Activated naive CD8-positive, alpha-beta T cell treated with anti-CD3 and anti-CD28 coated beads, Interleukin-2, amount 10 ng/mL, durations not matched to agents 7 days and 5 days (primary cell): ENCODE data around the gene CUEDC2. TPM values are rescaled to one million over a fixed set of nuclear protein-coding genes. Genes with fewer than 3 reads are reported as not detected.

Experiments used
- ATAC-seq: fragments of 150-1000 bp; cut with Tn5 transposase; one replicate; pipeline ENCODE4 v1.10.0; 2021; ENCODE audit warnings: low read depth, moderate library complexity
- POLR2A ChIA-PET: fragments of 350-600 bp; sonication (Branson Sonifier 250); formaldehyde crosslinking; loops from one replicate; lab custom pipeline; 2021; ENCODE audit warnings: antibody characterized with exemption; lab: Charles Lee
- DNase-seq: peaks from one replicate; pipeline ENCODE4 v3.0.0; 2021
- H3K27ac Mint-ChIP-seq: one replicate; pipeline ENCODE4 v1.8.0; 2022; ENCODE audit warnings: mild to moderate bottlenecking, mixed read lengths
- H3K27me3 Mint-ChIP-seq: one replicate; pipeline ENCODE4 v1.8.0; 2022; ENCODE audit warnings: mild to moderate bottlenecking, moderate library complexity, mixed read lengths
- H3K36me3 Mint-ChIP-seq: one replicate; pipeline ENCODE4 v1.8.0; 2021; ENCODE audit warnings: mild to moderate bottlenecking, mixed read lengths
- H3K4me1 Mint-ChIP-seq: one replicate; pipeline ENCODE4 v1.8.0; 2021; ENCODE audit warnings: mixed read lengths
- H3K4me3 Mint-ChIP-seq: one replicate; pipeline ENCODE4 v1.8.0; 2022; ENCODE audit warnings: mild to moderate bottlenecking, moderate library complexity, mixed read lengths
- H3K9me3 Mint-ChIP-seq: one replicate; pipeline ENCODE4 v1.8.0; 2021; ENCODE audit warnings: mixed read lengths
- total RNA-seq, 2 experiments: library from RNA; stranded (reverse); gene quantifications; one replicate each; pipeline ENCODE4 v1.2.3, GENCODE V29; 2021

CUEDC2 gene
- total RNA-seq, 2 experiments from 2014 or later, result 68.6 to 70.3 TPM

DNA sequence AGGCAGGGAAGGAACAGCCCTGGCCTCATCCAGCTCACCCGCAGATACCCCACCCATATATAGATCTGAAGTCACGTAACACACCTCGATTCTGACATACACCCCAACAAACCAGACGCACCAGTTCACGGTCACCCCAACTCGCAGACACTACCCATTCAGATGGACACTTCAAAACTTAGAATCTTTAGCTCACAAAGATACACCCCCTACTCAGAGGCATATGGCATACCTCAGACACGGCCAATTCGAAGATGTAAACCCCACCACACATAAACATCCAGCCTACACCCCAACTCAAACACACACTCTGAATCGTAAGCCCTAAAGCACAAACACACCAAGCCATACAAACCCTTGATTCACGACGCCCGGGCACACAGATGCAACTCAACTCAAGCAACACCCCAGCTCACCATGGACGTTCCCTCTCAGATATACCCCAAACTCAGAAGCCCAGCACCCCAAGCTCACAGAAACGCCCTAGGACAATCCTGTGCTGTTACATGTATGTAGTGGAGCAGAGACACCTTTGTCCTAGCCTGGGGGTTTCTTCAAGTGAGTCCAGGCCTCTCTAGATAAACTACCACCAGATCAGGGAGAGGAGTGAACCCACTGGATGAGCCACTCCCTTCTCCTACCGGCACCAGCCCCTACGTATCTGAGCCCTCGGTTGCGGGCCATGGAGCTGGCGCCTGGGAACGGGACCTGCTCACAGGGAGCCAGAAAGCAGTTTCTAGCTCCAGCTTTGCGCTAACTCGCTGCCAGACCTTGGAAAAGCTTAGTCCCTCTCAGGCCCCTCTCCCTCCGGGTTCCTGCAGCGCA lies 22.6 kb downstream of the CUEDC2 start:
- peaks cover 23% of the 10 kb centered on the region for H3K4me1 Mint-ChIP-seq
- peak overlapping the region; percentile 11 for H3K27ac Mint-ChIP-seq
- H3K4me3 Mint-ChIP-seq, result peak overlapping the region; percentile 74
- DNase-seq (peak; percentile 34), ATAC-seq (no peak)
- no peaks in the 10 kb centered on the region for H3K36me3 Mint-ChIP-seq
- POLR2A ChIA-PET, result interaction anchor here (1.0 to 3.4 kb wide), 4 partner anchors 11 to 23 kb away, joined by 3 to 20 read pairs (median 6); partner anchors contain the start of genes CUEDC2 and FBXL15
- no peaks in the 10 kb centered on the region for H3K9me3 Mint-ChIP-seq
- H3K27me3 Mint-ChIP-seq, result peaks cover 35% of the 10 kb centered on the region

DNA sequence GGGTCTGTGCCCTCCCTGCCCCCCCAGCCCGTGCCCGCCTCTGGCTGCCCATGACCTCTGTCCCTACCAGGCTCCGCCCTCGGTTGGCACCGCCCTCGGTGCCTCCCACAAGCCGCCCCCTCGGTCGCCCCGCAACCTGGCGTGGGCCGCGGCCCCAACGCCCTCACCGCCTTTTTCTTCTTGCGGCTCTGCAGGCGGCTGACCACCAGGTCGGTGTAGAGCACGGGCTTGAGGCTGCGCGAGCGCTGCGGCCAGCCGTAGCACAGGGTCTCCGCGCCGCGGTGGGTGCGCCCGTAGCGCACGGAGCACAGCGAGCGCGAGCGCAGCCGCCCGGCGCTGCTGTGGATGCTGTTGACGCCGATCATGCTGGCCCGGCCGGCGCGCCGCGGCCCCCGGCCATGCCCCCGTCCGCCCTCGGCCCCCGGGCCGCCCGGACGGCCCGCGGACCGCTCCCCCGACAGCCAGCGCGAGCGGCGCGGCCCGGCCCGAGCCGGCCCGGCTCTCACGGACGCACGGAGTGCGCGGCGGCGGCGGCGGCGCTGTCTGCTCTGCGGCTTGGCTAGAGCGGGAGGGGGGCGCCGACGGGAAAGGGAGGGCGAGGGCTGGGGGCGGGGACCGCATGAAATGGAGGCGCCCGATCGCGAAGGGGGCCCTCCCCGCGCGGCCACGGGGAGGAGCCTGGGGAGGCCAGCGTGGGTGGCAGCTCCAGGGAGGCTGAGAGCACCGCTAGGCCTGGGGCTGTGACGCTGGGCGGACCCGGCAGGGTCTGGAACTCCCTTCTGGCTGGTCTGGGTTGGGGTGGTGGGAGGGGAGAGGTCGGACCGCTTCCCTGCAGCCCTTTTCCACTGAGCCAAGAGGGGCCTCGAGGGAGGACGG lies 23.4 kb downstream of the CUEDC2 start:
- peaks cover 29% of the 10 kb centered on the region for H3K27me3 Mint-ChIP-seq
- POLR2A ChIA-PET, result interaction anchor here (1.0 to 3.4 kb wide), 4 partner anchors 10 to 24 kb away, joined by 3 to 20 read pairs (median 6); partner anchors contain the start of genes CUEDC2 and FBXL15
- H3K4me1 Mint-ChIP-seq, result peaks cover 23% of the 10 kb centered on the region
- no peaks in the 10 kb centered on the region for H3K36me3 Mint-ChIP-seq
- no peak overlapping the region for H3K27ac Mint-ChIP-seq
- peak; percentile 59 for ATAC-seq
- peak overlapping the region; percentile 74 for H3K4me3 Mint-ChIP-seq
- peak; percentile 72 for DNase-seq
- no peaks in the 10 kb centered on the region for H3K9me3 Mint-ChIP-seq

DNA sequence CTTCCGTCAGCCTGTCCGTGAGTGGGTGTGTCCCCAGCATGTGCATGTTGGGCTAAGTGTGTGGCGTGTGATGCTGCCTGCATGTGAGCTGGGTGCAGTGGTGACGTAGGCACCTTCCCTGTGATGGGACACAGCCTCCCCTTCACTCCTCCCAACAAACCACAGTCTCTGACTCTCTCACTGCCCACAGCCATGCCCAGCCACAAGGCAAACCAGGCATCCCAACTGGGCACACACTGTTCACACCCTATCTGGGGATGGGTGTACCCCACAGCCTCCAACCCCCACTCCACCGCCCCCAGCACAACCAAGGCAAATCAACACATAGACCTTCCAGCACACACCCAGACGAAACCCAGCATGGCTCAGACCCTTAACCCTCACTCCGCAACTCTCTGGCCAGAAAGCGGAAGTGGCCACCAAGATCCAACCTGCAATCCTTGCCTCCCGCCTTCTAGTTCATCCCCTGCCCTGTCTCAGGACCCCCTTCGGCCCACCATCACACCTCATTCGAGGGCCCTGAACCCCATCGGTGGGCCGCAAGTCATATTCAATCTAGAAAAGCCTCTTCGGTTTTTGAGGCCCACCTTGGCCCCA lies 24.1 kb downstream of the CUEDC2 start:
- Mint-ChIP-seq H3K27me3 (peaks cover 28% of the 10 kb centered on the region), H3K9me3 (no peaks in the 10 kb centered on the region), H3K4me3 (peak overlapping the region; percentile 40), H3K27ac (no peak overlapping the region), H3K4me1 (peaks cover 22% of the 10 kb centered on the region), H3K36me3 (no peaks in the 10 kb centered on the region)
- DNase-seq (no peak), ATAC-seq (no peak)
- POLR2A ChIA-PET, result no interaction called here

DNA sequence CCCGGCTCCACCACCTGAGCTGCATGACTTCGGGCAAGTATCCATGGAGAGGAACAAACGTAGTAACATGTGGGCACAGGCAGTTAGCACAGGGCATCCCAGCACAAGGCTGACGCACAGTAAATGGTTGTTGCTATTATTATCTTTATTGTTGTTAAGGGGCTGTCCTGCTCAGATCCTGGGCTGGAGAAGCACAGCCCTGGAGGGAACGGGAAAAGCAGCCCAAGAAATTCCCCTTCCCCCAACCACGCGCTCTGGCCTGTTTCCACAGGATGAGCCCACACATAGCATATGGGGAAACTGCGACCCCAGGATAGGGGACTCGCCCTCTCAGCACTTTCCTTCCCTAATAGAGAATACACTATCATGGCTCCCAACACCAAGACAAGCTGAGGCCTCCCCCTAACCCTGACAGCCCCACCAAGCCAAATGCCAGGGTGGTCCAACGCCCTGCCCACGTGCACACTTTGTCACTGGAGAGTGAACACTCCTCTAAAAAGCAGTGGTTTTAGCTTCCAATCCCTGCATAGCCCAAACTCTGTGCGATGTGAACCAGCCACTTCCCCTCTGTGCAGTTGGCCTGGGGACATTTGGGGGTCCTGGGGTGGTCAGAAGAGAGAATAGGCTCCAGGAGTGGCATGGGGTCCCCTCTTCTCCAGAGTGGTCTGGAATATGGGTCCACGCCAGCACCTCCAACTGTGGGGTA lies 24.8 kb downstream of the CUEDC2 start:
- ATAC-seq (no peak), DNase-seq (no peak)
- Mint-ChIP-seq H3K27me3 (peaks cover 28% of the 10 kb centered on the region), H3K9me3 (no peaks in the 10 kb centered on the region), H3K4me1 (peaks cover 17% of the 10 kb centered on the region), H3K36me3 (no peaks in the 10 kb centered on the region), H3K4me3 (no peak overlapping the region), H3K27ac (no peak overlapping the region)
- POLR2A ChIA-PET, result interaction anchor here (0.9 to 1.4 kb wide), 2 partner anchors 25 to 27 kb away, joined by 3 read pairs; partner anchors contain the start of gene CUEDC2

DNA sequence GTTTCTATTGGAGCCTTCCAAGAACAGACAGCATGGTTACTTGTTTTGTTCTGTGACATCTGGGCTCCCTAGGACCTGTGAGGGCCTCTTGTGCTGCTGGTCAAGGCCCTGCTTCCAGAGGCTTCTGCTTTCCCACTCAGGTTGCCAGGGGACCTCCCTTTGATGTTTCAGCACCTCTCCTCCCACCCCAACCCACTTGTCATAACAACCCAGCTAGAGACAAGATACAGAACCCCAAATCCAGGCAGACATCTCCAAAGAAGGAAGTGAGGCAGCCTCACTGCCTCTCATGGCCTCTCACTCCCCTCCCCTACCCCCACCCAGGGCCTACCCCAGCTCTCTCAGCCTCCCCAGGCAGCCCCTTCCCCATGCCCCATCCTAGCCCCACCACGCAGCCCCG lies 25.6 kb downstream of the CUEDC2 start:
- H3K4me3 Mint-ChIP-seq, result no peak overlapping the region
- POLR2A ChIA-PET, result interaction anchor here (0.6 to 1.4 kb wide), 3 partner anchors 12 to 28 kb away, joined by 3 read pairs; partner anchors contain the start of gene CUEDC2
- H3K27me3 Mint-ChIP-seq, result peaks cover 26% of the 10 kb centered on the region
- no peak overlapping the region for H3K27ac Mint-ChIP-seq
- H3K36me3 Mint-ChIP-seq, result no peaks in the 10 kb centered on the region
- ATAC-seq, result no peak
- no peak for DNase-seq
- no peaks in the 10 kb centered on the region for H3K9me3 Mint-ChIP-seq
- peaks cover 17% of the 10 kb centered on the region for H3K4me1 Mint-ChIP-seq

DNA sequence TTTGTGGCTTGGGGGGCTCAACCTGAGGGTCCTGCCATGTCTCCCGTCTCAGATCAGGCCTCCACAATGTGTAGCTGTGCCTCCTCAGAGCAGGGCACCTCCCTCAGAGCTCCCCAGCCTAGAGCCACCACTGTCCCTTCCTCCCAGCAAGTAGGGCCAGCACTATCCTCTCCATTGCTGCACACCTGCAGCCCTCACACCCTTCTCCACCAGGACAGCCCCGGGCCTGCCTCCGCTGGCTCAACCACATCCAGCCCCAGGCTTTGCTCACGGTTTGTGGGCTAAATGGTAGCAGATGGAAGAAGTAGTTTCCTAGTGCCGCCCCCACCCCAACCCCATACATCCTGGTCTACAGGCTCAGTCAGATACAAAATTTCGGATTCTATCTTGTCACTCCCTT lies 26.7 kb downstream of the CUEDC2 start:
- no peak for DNase-seq
- Mint-ChIP-seq H3K27ac (no peak overlapping the region), H3K27me3 (peaks cover 16% of the 10 kb centered on the region), H3K36me3 (peaks cover 1% of the 10 kb centered on the region), H3K4me1 (peaks cover 14% of the 10 kb centered on the region), H3K9me3 (no peaks in the 10 kb centered on the region), H3K4me3 (no peak overlapping the region)
- no peak for ATAC-seq
- POLR2A ChIA-PET, result interaction anchor here (1.1 to 1.6 kb wide), 2 partner anchors 10 to 16 kb away, joined by 3 to 8 read pairs; partner anchors contain the start of gene NFKB2

DNA sequence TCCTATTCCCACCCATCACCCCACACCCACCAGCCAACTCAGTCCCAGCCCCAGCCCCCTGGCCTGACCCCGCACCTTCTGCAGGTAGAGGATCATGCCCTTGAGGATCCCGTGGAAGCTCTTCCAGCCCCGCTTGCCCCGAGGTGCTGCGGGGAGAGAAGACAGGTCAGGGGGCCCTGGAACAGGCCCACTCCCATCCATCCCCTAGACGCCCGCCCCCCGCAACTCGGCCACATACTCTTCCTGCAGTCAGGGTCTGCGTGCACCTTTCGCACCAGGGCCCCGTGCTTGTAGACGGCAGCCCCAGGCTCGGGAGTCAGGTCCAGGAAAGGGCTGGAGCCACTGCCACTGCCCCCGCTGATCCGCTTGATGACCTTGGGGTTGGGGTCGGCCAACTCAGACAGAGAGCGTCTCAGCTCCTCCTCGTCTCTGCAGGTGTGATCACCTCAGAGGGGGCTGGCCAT lies 27.2 kb downstream of the CUEDC2 start:
- Mint-ChIP-seq H3K36me3 (peaks cover 4% of the 10 kb centered on the region), H3K27ac (no peak overlapping the region), H3K9me3 (no peaks in the 10 kb centered on the region), H3K4me3 (no peak overlapping the region), H3K4me1 (peaks cover 16% of the 10 kb centered on the region), H3K27me3 (peaks cover 14% of the 10 kb centered on the region)
- no peak for DNase-seq
- no peak for ATAC-seq
- POLR2A ChIA-PET, result interaction anchor here (1.1 to 1.6 kb wide), 2 partner anchors 10 to 16 kb away, joined by 3 to 8 read pairs; partner anchors contain the start of gene NFKB2

DNA sequence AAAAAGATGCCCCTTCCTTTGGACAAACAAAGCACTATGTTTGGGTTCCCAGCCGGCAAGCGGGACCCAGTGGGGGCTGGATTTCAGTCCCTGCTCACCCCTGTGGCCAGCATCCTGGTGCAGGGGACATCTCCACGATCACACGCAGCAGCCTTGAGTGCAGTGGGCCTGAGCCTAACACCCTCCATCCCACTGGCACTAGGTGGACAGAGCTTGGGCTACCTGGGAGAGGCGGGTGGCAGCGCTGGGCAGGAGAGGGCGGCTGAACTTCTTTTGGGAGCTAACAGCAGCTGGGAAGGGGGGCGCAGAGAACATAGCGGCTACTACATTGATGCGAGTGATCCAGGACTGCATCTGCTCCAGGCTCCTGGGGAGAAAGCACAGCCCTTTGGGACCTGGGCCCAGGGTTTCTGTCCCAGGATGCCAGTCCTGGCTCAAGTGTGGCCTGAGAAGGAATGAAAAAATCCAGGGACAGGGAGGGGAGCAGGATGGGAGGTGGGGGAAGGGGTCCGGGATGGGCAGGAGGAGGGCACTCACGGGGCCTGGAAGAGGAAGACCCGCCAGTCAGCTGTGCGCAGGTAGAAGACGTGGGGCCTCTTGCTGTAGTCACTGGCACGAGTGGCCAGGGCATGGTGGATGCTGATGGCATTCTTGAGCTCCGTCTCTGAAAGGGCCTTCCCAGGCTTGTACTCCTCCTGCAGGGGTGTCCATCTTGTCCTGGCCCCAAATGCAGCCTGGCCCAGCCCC lies 27.8 kb downstream of the CUEDC2 start:
- Mint-ChIP-seq H3K4me1 (peaks cover 15% of the 10 kb centered on the region), H3K4me3 (no peak overlapping the region), H3K9me3 (no peaks in the 10 kb centered on the region), H3K27ac (no peak overlapping the region), H3K36me3 (peaks cover 4% of the 10 kb centered on the region), H3K27me3 (peaks cover 8% of the 10 kb centered on the region)
- POLR2A ChIA-PET, result interaction anchor here (1.2 to 1.6 kb wide), 2 partner anchors 9 to 10 kb away, joined by 3 to 8 read pairs; partner anchors contain the start of gene NFKB2
- no peak for ATAC-seq
- no peak for DNase-seq

DNA sequence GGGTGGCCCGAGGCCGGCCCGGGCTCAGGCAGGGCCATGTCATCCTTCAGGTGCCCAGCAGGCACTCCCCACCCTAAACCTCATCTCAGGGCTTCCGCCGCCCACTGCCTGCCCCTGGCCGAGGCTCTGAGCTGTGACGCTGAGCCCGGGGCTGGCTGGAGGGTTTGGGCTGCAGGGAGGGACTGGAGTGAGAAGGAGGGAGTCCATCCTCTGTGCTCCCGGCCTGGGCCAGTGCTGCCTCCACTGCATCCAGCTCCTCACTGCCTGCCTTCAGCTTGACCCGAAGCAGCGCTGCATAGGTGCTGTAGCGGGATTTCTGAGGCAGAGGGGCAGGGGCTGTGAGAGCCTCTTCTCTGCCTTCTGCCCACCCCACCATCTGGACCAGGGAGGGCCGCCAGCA lies 29.3 kb downstream of the CUEDC2 start:
- Mint-ChIP-seq H3K27me3 (peaks cover 2% of the 10 kb centered on the region), H3K27ac (no peak overlapping the region), H3K36me3 (peaks cover 4% of the 10 kb centered on the region), H3K4me3 (no peak overlapping the region), H3K4me1 (peaks cover 17% of the 10 kb centered on the region), H3K9me3 (no peaks in the 10 kb centered on the region)
- no peak for DNase-seq
- POLR2A ChIA-PET, result interaction anchor here (1.2 kb wide), 1 partner anchor 9 kb away, joined by 3 read pairs; no protein-coding TSS in a partner anchor
- ATAC-seq, result no peak

DNA sequence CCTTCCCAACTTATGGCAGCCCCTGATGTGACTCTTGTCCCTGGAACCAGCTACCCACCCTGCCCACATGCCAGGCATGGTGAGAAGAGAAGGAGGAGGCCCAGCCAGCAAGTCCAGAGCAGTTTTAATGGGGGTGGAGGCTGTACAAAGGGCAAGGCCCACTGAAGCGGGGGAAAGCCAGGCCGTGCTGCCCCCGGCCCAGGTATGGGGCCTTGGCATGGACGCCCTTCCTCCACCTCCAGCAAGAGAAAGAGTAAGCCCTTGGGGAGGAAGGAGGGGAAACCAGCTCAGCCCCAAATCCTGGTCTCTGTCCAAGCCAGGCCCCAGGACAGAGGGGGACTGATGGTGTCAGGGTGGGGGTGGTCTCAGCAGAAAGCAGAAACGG lies 29.9 kb downstream of the CUEDC2 start:
- H3K27ac Mint-ChIP-seq, result no peak overlapping the region

DNA sequence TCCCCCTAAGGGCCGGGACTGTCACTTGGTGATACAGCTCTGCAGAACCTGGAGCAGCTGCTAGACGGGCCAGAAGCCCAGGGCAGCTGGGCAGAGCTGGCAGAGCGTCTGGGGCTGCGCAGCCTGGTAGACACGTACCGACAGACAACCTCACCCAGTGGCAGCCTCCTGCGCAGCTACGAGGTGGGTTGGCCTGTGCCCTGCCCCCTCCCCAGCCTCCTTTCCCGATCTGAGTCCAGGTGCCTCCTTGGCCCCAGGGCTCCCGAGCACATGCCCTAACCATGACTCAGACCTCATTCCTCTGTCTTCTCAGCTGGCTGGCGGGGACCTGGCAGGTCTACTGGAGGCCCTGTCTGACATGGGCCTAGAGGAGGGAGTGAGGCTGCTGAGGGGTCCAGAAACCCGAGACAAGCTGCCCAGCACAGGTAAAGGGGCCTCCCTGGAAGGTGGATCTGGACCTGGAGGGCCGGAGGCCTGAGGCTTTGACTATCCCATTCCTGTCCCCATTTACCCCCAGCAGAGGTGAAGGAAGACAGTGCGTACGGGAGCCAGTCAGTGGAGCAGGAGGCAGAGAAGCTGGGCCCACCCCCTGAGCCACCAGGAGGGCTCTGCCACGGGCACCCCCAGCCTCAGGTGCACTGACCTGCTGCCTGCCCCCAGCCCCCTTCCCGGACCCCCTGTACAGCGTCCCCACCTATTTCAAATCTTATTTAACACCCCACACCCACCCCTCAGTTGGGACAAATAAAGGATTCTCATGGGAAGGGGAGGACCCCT lies 30.5 kb downstream of the CUEDC2 start:
- ATAC-seq, result no peak
- H3K36me3 Mint-ChIP-seq, result peaks cover 4% of the 10 kb centered on the region
- H3K27ac Mint-ChIP-seq, result no peak overlapping the region
- no peaks in the 10 kb centered on the region for H3K9me3 Mint-ChIP-seq
- no peaks in the 10 kb centered on the region for H3K27me3 Mint-ChIP-seq
- peaks cover 16% of the 10 kb centered on the region for H3K4me1 Mint-ChIP-seq
- DNase-seq, result no peak
- no peak overlapping the region for H3K4me3 Mint-ChIP-seq
- POLR2A ChIA-PET, result interaction anchor here (1.0 kb wide), 1 partner anchor 74 kb away, joined by 3 read pairs; no protein-coding TSS in a partner anchor

More for the DNA sequence above, 29.9 kb downstream of the CUEDC2 start:
- peaks cover 4% of the 10 kb centered on the region for H3K36me3 Mint-ChIP-seq
- DNase-seq (no peak), ATAC-seq (no peak)
- POLR2A ChIA-PET, result interaction anchor here (1.0 kb wide), 1 partner anchor 74 kb away, joined by 3 read pairs; no protein-coding TSS in a partner anchor
- no peak overlapping the region for H3K4me3 Mint-ChIP-seq
- no peaks in the 10 kb centered on the region for H3K9me3 Mint-ChIP-seq
- no peaks in the 10 kb centered on the region for H3K27me3 Mint-ChIP-seq
- peaks cover 16% of the 10 kb centered on the region for H3K4me1 Mint-ChIP-seq
